NCI-H774 (cell line): ENCODE measurements around the gene IQCE.
"Not testable (repeated sequence)": the region's sequence is repeated elsewhere in the genome, so short reads cannot be mapped to it uniquely, and the experiment has no call there.

Experiments
- DNase-seq: peaks from one replicate; lab custom pipeline; 2025; lab: John Stamatoyannopoulos, UW

IQCE gene

DNA sequence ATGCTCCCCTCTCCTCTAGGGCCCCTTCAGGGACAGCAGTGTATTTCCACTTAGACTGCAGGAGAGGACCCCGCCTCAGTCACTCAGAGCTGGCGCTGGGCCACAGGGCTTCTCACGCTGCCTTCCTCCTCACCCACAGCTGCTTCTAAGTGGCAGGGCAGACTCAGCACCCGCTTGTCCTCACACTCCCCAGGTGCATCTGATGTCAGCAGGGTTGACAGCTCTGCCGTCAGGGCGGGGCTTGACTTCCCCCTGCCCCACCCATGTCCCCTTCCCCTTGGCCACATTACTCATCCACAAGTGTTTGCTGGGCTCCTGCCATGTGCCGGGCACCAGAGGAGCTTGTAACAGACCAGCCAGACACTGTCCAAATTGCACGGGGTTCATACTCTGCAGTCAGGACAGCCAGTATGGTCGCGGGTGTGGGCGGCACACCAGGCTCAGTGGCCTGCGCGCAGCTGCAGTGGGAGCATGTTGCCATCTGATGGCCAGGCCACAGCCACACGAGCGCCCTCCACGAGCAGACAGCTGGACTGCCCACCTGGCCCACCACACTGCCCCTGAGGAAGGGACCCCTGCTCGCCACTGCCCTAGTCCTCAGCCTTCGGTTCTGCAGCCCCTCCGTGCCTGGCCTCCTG, 43.7 kb downstream of the IQCE start:
- no peak for DNase-seq

DNA sequence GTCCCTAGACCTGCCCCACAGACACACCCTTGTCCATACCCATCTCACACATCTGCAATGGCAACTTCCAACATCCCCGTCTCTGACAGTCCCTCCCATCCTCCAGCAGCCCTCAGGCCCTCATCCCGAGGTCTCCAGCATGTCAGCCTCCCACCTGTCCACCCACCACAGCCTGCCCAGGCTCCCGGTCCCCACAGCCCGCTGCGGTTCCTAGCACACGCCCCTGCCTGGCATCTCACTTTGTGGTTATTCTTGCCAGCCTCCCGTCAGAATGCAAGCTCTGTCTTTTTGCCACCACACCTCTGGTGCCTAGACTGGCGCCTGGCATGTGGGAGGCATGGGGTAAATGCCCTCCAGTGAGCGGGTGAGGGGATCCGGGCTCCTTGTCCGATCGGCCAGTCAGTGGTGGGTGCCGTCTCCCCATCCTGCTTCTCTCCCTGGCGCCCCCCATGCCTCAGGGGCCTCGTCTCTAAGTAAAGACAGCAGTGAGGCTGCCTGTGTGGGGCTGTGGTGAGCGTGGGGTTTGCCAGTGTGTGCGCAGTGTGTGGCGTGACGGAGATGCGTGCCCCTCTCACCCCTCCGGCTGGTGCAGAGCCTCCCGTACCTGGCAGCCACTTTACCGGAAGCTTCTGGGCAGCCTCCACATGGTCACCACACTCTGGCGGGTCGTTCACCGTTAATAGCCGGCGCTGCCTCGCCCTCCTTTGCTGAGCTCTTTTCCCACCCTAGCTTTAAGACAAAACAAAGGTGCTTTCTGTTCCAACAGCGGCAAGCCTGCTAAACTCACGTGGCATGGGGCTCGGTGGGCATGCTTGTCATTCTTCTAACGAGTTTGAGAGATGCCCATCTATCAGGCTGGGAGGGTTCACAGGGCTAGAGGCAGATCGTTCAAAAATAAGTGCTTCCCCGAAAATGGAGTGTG, 44.5 kb downstream of the IQCE start:
- DNase-seq, result no peak

DNA sequence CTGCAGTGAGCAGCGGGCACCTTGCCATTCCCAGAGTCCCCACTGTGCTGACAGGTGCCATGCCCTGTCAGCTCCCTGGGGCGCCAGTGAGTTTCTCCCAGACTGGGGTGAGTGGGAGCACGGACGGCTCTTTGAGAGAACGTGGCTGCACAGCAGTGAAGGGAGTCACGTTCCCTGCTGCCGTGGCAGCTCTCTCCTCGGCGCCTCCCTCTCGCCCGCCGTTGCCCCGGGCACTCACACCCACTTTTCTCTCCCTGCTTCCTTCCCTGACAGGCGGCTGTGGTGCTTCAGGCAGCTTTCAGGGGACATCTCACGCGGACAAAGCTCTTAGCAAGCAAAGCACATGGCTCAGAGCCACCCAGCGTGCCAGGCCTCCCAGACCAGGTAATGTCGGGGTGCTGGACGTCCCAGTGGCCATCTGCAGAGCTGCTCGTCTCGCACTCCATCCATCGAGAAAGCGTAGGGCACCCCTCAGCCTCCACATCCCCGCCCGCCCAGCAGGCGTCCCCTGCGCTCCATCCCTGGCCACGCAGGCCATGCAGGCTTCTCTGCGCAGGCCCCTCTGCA, 45.9 kb downstream of the IQCE start:
- DNase-seq, result no peak

DNA sequence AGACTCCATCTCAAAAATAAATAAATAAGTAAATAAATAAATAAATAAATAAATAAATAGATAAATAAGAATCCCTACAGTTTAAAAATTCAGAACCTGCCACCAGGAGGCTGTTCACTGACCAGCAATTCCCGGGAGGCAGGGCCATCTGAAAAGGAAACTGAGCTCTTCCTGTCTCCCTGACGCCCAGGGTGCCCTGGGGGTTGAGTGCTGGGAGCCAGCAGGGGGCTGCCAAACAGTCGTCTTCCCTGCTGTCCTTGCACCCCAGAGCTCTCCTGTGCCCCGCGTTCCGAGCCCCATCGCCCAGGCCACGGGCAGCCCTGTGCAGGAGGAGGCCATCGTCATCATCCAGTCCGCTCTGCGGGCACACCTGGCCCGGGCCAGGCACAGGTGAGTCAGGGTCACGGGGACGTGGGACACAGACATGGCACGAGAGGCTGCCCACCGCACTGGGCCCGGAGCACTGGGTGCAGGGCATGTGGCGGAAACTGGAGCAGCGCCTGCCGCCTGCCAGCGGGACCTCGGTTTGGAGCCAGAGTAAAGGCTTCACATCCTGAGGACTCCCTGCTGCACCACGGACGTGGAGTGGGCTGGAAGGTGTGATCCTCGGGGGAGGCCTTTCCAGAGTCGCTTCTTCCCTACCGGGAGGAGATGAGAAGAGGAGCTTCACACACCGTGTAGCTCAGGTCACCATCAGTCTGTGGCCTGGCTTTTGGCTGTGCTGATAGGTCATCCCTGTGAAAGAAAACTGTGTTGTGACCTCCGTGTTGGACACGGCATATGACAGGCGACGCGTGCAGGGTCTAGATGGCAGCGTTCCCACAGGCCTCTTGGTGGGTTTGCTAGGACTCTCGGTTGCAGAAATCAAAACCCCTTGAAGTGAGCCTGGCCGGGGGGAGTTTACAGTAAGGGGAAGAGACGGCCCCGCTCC, 47.1 kb downstream of the IQCE start:
- DNase-seq, result no peak

DNA sequence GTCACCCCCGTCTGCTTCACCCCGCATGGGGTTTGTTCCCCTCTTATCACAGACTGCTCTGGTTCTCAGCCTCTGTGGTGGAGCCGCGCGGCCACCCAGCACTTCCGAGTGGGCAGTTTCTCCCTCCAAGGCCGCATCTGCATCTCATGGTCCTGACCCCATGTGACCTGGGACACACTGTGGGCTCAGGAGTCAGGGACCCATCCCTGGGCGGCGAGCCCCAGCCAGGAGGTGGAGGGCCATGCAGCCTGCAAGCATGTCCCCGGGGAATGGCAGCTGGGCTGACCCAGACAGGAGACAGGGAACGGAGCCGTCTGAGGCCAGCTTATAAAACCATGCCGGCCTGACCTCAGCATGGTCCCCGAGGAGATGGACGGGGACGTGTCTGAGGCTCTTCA, 47.8 kb downstream of the IQCE start:
- no peak for DNase-seq

DNA sequence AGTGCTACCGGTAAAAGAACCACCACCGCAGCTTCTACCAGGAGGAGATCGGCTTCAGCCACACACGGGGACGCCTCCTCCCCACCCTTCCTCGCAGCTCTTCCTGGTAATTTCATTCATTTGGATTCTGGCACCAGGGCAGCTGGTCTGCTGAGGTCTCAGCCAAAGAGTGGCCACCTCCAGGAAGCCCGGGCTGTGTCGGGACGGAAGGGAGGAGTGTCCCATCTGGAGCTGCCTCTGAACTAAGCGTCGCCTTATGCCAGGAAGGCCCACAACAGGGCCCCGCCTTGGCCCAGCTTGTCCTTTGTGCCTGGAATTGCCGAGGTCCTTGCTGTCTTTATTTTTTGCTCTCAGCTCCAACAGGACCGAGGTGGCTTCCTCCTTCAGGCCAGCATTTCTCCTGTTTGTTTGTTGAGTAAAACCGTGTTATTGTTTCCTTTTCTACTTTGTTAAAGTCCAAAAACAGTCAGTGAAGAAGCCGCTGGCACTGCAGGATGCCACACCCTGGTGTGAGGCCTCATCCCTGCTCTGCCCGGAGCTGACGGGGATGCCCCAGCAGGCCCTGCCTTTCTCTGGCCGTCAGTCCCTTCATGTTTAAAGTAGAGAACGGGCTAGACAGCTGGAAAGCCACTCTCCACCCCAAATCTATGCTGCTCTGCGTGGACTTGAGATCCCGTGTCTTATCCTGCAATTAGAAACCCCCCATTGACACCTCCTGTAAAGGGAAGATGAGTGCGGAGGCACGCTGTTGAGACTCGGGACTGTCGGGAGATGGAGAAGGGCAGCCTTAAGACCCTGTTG, 48.5 kb downstream of the IQCE start:
- no peak for DNase-seq

DNA sequence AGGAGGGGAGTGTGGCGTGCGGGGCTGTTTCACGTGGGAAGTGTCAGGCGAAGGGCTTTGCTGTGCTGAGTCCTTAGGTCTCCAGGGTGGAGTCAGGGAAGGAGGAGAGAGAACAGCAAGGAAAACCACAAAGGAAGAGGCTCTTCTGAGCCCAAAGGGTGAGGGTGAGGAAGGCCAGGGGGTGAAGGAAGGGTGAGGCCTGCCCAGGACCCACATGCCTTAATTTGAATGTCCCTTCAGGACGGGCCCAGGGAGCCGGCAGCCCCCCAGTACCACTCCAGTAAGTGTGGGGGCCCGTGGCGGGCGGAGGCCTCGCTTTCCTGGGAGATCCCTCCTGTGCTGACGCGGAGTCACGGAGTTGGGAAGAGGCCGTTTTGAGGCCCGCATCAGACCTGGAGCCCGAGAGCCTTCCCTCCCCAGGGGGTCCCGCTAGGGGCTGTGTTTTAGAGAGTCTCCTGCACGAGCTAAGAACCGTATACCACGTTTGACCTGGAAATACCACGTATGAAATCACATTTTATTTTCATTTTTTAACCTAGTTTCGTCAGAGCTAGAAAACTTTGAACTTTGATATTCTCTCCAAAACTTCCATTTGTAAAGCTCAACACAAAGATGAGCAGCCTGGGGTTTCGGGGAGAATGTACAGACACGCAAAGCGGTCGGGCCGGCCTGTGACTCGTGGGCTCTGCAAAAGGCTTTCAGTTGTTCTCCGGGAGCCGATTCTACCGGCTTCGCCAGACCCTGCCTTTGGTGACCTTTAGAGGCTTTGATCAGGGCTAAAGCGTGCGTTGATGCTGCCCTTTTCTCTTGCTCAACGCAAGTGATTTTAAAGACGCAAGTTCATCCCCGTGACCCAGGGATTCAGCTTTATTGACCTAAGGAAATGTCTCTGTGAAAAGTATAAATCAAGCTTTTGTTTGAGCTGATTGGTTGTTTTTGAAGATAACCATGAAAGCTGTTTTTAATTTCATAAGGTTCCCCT, 49.4 kb downstream of the IQCE start:
- no peak for DNase-seq

DNA sequence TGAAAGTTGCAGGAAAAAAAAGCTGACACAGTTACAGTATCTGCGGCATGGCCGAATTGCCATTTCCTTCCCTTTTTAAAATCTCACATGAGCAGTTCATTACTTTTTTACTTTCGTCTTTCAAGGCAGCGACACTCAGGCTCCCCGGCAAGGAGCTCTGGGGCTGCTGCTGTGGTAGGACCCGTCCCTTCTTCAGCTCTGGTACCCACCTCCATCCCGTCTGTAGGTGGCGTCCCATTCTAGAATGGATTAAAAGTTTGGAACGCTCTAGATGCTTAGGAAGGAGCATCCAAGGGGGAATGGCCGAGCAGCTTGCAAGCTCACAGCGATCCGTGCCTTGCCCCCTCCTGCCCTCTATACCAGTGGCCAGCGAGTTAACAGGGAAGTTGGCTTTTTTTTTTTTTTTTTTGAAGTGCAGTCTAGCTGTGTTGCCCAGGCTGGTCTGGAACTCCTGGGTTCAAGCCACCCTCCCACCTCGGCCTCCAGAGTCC, 50.2 kb downstream of the IQCE start:
- no peak for DNase-seq

DNA sequence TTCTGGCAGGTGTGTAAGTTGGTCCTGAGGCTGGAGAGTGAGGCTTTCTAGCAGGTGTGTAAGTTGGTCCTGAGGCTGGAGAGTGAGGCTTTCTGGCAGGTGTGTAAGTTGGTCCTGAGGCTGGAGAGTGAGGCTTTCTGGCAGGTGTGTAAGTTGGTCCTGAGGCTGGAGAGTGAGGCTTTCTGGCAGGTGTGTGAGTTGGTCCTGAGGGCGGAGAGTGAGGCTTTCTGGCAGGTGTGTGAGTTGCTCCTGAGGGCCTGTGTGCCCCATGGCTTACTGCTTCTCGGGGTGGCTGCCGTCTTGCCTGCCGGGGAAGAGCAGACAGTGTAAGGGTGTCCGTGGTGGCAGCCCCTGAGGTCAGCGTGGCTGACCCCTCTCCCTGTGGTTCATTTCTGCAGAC, 50.9 kb downstream of the IQCE start:
- not testable (repeated sequence) for DNase-seq

DNA sequence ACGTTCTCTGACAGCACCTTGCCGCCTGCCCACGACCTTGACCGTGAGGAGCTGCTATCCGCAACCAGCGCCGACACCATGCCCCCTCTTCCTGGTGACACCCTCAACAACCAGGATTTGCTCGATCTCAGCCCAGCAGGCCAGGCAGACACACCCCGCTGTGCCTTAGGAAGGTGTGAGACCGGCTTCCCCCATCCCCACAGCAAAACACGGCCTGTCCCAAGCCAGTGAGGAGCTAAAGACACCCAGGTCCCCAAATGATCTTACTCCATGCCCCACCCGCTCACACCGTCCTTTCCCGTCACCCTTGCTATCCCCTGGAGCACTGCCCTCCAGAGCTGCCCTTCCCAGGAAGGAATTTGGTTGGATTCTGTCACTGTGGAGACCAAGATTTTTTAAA, 51.7 kb downstream of the IQCE start:
- DNase-seq, result no peak

DNA sequence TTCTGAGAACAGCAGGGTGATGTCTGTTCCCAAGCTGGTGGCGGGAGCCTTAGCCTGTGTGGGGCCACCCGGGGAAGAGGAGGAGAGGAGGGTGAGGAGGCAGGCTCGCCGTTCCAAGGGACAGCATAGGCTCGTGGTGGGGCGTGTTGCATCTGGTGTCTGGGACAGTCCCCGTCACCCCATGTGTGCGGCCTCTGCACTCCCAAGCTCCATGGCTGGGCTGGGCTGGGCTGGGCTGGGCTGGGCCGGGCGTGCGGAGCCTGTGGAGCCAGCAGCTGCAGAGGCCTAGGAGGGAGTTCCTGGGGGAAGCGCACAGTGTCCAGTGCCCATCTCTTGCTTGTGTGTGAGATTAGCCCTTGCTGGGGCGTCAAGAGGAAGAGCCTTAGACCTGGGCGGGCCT, 52.1 kb downstream of the IQCE start:
- DNase-seq, result no peak

DNA sequence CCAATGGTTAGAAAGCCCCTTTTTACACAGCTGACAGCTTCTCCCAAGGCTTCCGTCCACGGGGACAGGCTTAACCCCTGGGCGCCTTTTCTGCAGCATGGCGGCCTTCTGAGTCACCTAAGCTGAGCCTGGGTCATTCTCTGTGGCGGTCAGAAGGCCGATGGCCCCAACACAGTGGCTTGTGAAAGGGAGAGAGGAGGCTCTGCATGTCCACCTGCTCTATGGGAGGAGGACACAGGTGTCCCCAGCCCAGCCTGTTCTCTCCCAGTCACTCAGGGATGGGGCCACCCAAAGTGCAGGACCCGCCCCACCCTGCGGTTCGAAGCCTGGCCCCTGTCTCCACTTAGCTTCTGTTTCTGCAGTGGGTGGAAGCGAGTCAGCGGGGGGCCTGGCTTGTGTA, 52.6 kb downstream of the IQCE start:
- no peak for DNase-seq

DNA sequence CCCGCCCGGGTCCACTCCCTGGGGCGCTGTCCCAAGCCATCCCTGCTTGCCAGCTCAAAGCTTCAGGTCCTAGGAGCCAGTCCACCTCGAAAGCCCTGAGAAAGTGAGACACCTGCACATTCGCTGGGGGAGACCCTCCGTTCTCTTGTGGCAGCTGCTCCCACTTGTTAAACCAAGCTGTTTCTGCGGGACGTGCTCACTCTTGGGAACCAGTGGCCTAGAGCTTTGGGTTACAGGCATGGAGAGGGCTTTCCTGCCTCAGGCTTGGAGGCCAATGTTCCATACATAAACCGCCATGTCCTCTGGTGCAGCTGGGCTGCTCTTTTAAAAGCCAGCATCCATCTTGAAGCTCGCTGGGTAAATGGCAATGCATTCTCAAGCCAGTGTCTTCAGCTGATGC, 53.1 kb downstream of the IQCE start:
- no peak for DNase-seq

DNA sequence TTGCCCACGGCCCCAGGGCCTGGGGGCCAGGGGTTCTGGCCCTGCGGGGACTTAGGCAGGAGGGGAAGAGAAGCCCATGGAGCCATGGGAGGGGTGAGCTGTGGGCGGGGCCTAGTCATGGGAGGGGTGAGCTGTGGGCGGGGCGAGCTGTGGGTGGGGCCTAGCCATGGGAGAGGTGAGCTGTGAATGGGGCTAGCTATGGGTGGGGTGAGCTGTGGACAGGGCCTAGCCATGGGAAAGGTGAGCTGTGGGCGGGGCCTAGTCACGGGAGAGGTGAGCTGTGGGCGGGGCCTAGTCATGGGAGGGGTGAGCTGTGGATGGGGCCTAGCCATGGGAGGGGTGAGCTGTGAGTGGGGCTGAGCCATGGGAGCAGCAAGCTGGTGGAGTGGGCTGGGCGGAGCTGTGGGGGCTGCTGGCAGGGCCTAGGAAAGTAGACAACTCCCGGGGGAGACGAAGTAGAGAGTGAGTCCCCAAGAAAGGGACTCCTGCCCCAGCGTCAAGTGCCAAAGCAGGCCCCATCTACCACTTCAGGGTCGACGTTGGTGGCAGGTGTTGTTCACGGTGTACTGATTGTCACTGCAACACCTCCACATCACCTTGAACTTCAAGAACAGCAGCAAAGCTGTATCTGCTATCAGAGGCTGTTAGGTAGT, 53.8 kb downstream of the IQCE start:
- DNase-seq, result no peak

DNA sequence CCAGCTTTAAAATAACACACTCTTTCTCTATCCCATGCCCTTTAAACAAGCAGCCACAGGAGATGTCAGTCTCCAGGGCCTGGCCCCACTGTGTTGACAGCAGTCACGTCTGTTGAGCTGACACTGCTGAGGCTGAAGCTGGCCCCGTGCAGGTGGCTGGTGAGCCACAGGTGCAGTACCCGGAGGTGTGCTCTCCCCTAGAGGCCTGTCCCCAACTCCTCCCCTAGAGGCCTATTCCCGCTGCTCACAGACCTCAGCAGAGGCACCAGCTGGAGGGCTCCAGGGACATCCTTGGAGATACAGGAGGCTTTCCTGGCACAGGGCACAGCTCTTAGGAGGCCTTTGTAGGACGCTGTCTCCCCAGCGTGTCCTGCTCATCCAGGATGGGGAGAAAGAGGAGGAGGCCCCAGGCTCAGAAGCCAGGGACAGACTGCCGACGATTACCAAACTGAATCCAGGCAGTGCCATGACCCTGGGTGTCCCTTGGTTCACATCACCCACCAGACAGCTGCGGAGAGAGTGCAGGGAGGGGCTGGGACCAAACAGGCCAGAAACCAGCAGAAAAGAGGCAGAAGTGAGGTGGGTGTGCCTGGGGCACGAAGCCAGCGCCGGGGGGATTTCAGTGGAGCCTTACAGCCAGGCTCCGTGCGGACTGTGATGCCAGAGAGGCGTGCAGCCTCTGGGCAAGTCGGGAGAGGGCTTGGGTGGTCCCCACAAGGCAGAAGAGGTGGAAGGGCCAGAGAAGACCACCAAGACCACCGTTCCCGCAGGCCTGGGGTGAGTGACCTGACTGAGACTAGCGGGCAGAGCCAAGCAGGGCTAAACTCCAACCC, 54.5 kb downstream of the IQCE start:
- no peak for DNase-seq

DNA sequence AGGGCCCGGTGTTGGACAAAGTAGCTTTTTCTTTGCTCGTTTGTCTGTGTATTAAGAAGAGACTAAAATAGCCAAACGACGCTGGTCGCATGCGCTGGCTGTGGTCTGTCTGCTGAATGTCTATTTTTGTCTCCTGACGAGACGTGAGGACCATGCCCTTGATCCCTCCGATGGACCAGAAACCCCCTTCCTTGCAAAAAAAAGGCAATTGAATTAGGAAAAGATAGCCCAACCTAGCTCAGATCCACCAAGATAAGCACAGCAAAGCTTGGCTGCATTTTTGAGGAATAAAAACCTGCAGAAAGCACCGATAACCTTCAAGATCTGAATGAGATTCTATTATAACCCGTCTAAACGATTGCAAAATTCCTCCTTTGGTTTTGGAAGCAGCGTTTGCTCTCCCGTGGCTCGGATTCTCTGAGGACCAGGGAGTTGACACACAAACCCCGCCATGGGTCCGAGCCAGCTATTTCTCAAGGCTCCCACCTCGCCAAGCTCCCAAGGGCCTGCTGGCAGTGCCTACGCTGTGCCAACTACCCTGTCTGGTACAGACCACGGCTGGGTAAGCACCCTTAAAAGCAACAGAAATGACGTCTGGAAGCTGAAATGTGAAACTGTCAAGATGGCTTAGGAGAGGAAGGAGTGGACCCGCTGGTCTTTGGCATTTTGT, 55.3 kb downstream of the IQCE start:
- DNase-seq, result no peak

DNA sequence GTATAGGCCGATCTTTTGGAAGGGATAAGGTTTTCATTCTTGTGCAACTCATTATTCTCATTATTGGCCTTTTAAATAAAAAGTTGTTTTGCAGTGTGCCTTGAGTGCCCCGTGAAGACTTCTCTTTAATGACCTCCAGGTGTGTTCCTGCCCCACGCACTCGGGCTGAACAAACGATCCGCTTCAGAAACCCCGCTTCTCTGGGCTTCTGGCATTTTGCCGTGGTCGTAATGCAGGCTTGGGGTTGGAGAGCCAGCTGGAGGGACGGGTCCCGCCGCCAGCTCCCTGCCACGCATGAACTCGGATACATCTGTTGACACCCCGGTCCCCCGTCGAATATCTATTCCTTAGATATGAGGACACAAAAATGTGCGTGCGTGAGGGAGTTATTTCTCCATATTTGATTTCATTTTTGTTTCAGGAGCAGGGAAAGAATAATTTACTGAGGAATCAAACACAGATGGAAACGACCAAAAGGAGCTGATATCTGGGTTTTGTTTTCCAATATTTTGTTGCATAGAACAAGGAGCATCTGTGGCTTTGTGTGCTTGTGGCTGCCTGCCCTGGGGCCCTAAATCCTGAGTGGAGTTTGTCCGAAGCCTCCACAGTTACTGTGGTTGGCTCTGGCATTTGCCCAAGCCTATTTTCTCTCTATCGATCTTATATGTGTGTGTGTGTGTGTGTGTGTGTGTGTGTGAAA, 56.0 kb downstream of the IQCE start:
- no peak for DNase-seq
